Heart left ventricle (tissue), 13 donors: ENCODE data around the gene TFEB.

ENCODE experiments used
- CTCF ChIP-seq, 12 donors: fragments of 200-600 bp; sonication (generic) in 4 of 12; IDR thresholded peaks; one replicate each; pipeline versions ENCODE4 v1.5.0 to v1.8.0; 2018 to 2022; ENCODE audit warnings: antibody characterized with exemption in 12 of 12, mild to moderate bottlenecking in 5 of 12
- POLR2A ChIP-seq, 2 donors: fragments of 450-650 bp; IDR thresholded peaks; one replicate each; pipeline ENCODE4 v1.6.1; 2017; ENCODE audit warnings: antibody characterized with exemption in 2 of 2, mild to moderate bottlenecking in 2 of 2, moderate library complexity in 2 of 2
- donor health status: ischemic (EF 13 %, LVEDD 7.1; RV severe dilation, severe dysfunction).
- donor health status: DM: no; HTN: yes; CAD: no.
- donor health status: DM: no; HTN: no; CAD: no.
- donor health status: ischemic (EF 25% LVEDD 6.9; RV normal size, moderate dysfunction).
- donor health status: ischemic (EF 25% LVEDD 5.7; RV mildly dilated, moderate dysfunction).
- donor health status: ischemic (EF 35%, LVEDD 5.7; RV mildly dilated, moderate dysfunction).
- donor health status: nonischemic (EF 11% LVEDD 7.7; RV severe dilation, severe dysfunction).
- donor health status: DM: yes; HTN: yes; CAD: no.
- donor health status: PGD.
- donor health status: ischemic (EF 29% LVEDD 5.4; RV normal size, mild dysfunction).
- donor health status: nonischemic (EF 23%, LVEDD 6.1; RV moderate dilation, normal function).

GRCh38 chr6:41651246-41651961 is 84.0 kb downstream of the TFEB start:
- TF ChIP-seq CTCF (IDR thresholded peaks at IDR 0.05): no peak
- TF ChIP-seq POLR2A (IDR thresholded peaks at IDR 0.05): no peak
